ENCODE data around the gene GINS1.

GRCh38 chr20:25408890-25409289, 1.4 kb downstream of the GINS1 start:
- TF ChIP-seq POLR2A (IDR thresholded peaks at IDR 0.05; ENCODE audit: low read length) (no peak), GATA1 (IDR thresholded peaks at IDR 0.05; ENCODE audit: low read depth, low read length) (no peak)

Measured in erythroblast (primary cell).